ENCODE results near the gene UNC5B. TPM values are rescaled to one million over a fixed set of nuclear protein-coding genes. Genes with fewer than 3 reads are reported as not detected.

The UNC5B gene
- total RNA-seq, 4 donors from 2014 or later, result 3.3 to 7.0 (median 5.9) TPM

- 52 to 65% methylated on average over 13 of the region's 13 CpGs for WGBS, 2 donors
- H3K4me1 ChIP-seq, result peaks cover 0 to 42% (median 2%) of the 10 kb centered on the region in 4 donors
These were observed 20.0 kb downstream of the UNC5B start for GRCh38 chr10:71232089-71232998.

DNA sequence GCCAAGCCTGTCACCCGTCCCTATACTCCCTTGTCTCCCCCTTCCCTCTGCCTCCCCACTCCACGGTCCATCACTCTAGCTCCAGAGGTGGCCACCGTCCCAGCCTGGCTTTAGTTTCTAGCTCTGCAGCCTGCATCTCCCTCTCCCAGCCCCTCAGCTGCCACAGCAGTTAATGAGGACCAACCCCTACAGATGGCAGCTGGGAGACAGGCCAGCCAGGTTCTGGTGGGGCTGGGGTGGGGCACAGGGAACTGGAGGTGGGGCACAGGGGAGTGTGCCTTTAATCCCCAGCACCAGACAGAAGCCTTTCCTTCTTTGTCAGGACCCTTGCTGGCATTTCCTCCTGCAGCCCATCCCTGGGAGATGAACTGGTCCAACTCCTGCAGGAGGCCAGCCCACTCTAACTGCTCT is 21.1 kb downstream of the UNC5B start:
- no peaks in the 10 kb centered on the region for H3K36me3 ChIP-seq
- no peak overlapping the region for H3K27ac ChIP-seq
- TF ChIP-seq CTCF (IDR thresholded peaks at IDR 0.05) (no peak), EP300 (IDR thresholded peaks at IDR 0.05) (no peak), POLR2A (IDR thresholded peaks at IDR 0.05) (no peak)
- WGBS, 2 donors, result 78 to 85% methylated on average over 3 of the region's 3 CpGs
- no peak overlapping the region for H3K4me3 ChIP-seq
- H3K27me3 ChIP-seq, result no peaks in the 10 kb centered on the region
- no peak for DNase-seq (ENCODE audit: low spot score in 2 of 2)
- no peaks in the 10 kb centered on the region for H3K9me3 ChIP-seq
- peaks cover 0 to 42% (median 2%) of the 10 kb centered on the region in 4 donors for H3K4me1 ChIP-seq

More at GRCh38 chr10:71232089-71232998, 20.0 kb downstream of the UNC5B start:
- Histone ChIP-seq H3K27me3 (no peaks in the 10 kb centered on the region), H3K36me3 (no peaks in the 10 kb centered on the region), H3K4me3 (no peak overlapping the region), H3K9me3 (no peaks in the 10 kb centered on the region), H3K27ac (no peak overlapping the region)
- TF ChIP-seq CTCF (IDR thresholded peaks at IDR 0.05) (no peak), EP300 (IDR thresholded peaks at IDR 0.05) (no peak), POLR2A (IDR thresholded peaks at IDR 0.05) (no peak)
- no peak for DNase-seq (ENCODE audit: low spot score in 2 of 2)

DNA sequence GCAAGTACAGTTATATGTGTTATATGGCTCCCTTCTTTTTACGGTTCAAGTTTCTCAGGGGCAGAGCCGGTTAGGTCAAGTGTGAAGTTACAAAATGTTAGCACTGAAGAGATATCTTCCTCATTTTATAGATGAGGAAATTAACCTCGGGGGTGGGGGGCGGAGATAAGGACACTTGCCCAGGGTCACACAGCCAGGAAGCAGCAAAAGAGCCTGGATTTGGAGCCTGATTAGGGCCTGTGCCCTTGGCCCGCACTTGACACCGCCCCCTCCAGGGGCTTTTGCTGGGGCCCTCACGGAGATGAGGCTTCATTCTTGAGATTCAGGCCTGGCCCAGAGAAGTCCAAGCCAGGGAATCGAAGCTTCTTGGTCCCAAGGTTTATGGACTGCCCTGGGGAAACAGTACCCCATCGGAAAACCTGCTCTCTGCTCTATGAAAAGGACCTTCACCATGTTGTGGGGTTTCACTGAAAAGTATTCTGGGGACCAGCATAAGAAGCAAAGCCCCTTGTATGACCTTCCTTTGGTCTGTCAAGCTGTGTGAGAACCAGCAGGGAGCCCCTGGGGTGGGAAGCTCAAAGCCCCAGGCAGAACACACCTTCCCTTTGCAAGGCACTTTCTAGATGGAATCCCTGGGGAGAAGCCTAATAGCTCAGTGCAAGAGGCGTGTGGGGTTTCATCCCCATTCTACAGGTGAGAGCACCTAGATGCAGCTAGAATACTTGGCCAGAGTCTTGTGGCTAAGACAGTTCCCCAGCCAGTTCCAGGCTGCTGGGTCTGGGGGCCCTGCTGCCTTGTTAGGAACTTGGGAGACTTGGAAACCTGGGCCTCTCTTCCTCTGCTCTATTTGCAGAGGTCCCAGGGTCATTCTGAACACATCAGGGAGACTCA is 21.9 kb downstream of the UNC5B start:
- no peak for TF ChIP-seq EP300 (IDR thresholded peaks at IDR 0.05)
- TF ChIP-seq CTCF (IDR thresholded peaks at IDR 0.05), result no peak
- TF ChIP-seq POLR2A (IDR thresholded peaks at IDR 0.05), result no peak
- no peak overlapping the region for H3K27ac ChIP-seq

GRCh38 chr10:71234970-71235685 is 22.8 kb downstream of the UNC5B start:
- Histone ChIP-seq H3K4me1 (peaks cover 0 to 39% (median 2%) of the 10 kb centered on the region in 4 donors), H3K4me3 (no peak overlapping the region), H3K9me3 (no peaks in the 10 kb centered on the region), H3K36me3 (no peaks in the 10 kb centered on the region), H3K27ac (no peak overlapping the region), H3K27me3 (no peaks in the 10 kb centered on the region)
- no peak for DNase-seq (ENCODE audit: low spot score in 2 of 2)
- no peak for TF ChIP-seq EP300 (IDR thresholded peaks at IDR 0.05)
- TF ChIP-seq POLR2A (IDR thresholded peaks at IDR 0.05), result no peak
- no peak for TF ChIP-seq CTCF (IDR thresholded peaks at IDR 0.05)
- 38 to 41% methylated on average over 15 to 16 of the region's 16 CpGs for WGBS, 2 donors

More for the DNA sequence above, 21.9 kb downstream of the UNC5B start:
- Histone ChIP-seq H3K4me1 (peaks cover 0 to 42% (median 2%) of the 10 kb centered on the region in 4 donors), H3K36me3 (no peaks in the 10 kb centered on the region), H3K27me3 (no peaks in the 10 kb centered on the region), H3K9me3 (no peaks in the 10 kb centered on the region), H3K4me3 (no peak overlapping the region)
- no peak for DNase-seq (ENCODE audit: low spot score in 2 of 2)
- 78 to 81% methylated on average over 10 of the region's 10 CpGs for WGBS, 2 donors

All from tibial nerve (tissue), 4 donors.